CD14-positive monocyte (primary cell): ENCODE measurements around the gene CEP83. TPM values are rescaled to one million over a fixed set of nuclear protein-coding genes. Genes with fewer than 3 reads are reported as not detected.
"Not testable (repeated sequence)": the region's sequence is repeated elsewhere in the genome, so short reads cannot be mapped to it uniquely, and the experiment has no call there.

Source experiments
- DNase-seq, 3 donors: peaks; one replicate each; pipeline ENCODE4 v3.0.0-alpha.2; 2011 to 2022
- H2AFZ ChIP-seq: 2 replicates; pipeline ENCODE4 v1.6.0; 2012; ENCODE audit warnings: mild to moderate bottlenecking, low read depth, low read length, inconsistent platforms; ENCODE audit not compliant: insufficient read depth, poor library complexity, severe bottlenecking
- H3K27ac ChIP-seq, 2 donors: 1 replicate in 1 of 2; 2 replicates in 1 of 2; pipeline ENCODE4 v1.5.1; 2012 to 2013; ENCODE audit warnings: low read length in 2 of 2, control low read depth in 1 of 2, inconsistent platforms in 1 of 2, low read depth in 1 of 2, mild to moderate bottlenecking in 1 of 2
- H3K27me3 ChIP-seq, 2 donors: one replicate each; pipeline versions ENCODE4 v1.6.0 to v1.6.1; 2011 to 2013; ENCODE audit warnings: low read length in 2 of 2; ENCODE audit not compliant: control insufficient read depth in 2 of 2, insufficient read depth in 2 of 2
- H3K36me3 ChIP-seq, 2 donors: replicated peaks in 1 of 2; 1 replicate in 1 of 2; 2 replicates in 1 of 2; pipeline versions ENCODE4 v1.5.1 to v1.6.1; 2012 to 2013; ENCODE audit warnings: low read length in 2 of 2, control low read depth in 1 of 2, inconsistent platforms in 1 of 2, mild to moderate bottlenecking in 1 of 2; ENCODE audit not compliant: insufficient read depth in 2 of 2, control insufficient read depth in 1 of 2
- H3K4me1 ChIP-seq, 2 donors: 1 replicate in 1 of 2; 2 replicates in 1 of 2; pipeline versions ENCODE4 v1.5.1 to v1.6.1; 2012 to 2013; ENCODE audit warnings: low read length in 2 of 2, control low read depth in 1 of 2, inconsistent platforms in 1 of 2, mild to moderate bottlenecking in 1 of 2, moderate library complexity in 1 of 2; ENCODE audit not compliant: insufficient read depth in 2 of 2, control insufficient read depth in 1 of 2
- H3K4me2 ChIP-seq: replicated peaks from 2 replicates; pipeline ENCODE3; 2012; ENCODE audit warnings: low read length, moderate library complexity, mild to moderate bottlenecking; ENCODE audit not compliant: poor library complexity, severe bottlenecking; ENCODE audit errors: extremely low read depth
- H3K4me3 ChIP-seq, 3 experiments: fragments of 200-600 bp in 1 of 3; sonication (generic) in 1 of 3; replicated peaks in 1 of 3; 1 replicate in 2 of 3; 2 replicates in 1 of 3; pipeline ENCODE4 v1.5.1; 2011 to 2013; ENCODE audit warnings: low read length in 3 of 3, mild to moderate bottlenecking in 3 of 3, control low read depth in 2 of 3, low read depth in 2 of 3, inconsistent platforms in 1 of 3, moderate library complexity in 1 of 3
- H3K79me2 ChIP-seq: 2 replicates; pipeline ENCODE4 v1.6.0; 2012; ENCODE audit warnings: mild to moderate bottlenecking, control low read depth, inconsistent platforms, low read length, moderate library complexity; ENCODE audit not compliant: insufficient read depth
- H3K9ac ChIP-seq: 2 replicates; pipeline ENCODE4 v1.6.0; 2017; ENCODE audit warnings: low read length, mild to moderate bottlenecking; ENCODE audit not compliant: insufficient read depth, poor library complexity, severe bottlenecking
- H3K9me3 ChIP-seq, 2 donors: replicated peaks in 1 of 2; 1 replicate in 1 of 2; 2 replicates in 1 of 2; pipeline versions ENCODE4 v1.5.1 to v1.6.1; 2012 to 2013; ENCODE audit warnings: low read length in 2 of 2, control low read depth in 1 of 2; ENCODE audit not compliant: control insufficient read depth in 1 of 2, insufficient read depth in 1 of 2
- H4K20me1 ChIP-seq: 2 replicates; pipeline ENCODE4 v1.6.0; 2012; ENCODE audit warnings: mild to moderate bottlenecking, low read length, control low read depth, moderate library complexity; ENCODE audit not compliant: insufficient read depth
- H3K27ac Mint-ChIP-seq, 7 donors: one replicate each; pipeline ENCODE4 v1.8.0; 2020; ENCODE audit warnings: mild to moderate bottlenecking in 7 of 7, mixed read lengths in 7 of 7, moderate library complexity in 6 of 7, inconsistent platforms in 2 of 7
- H3K27me3 Mint-ChIP-seq, 3 donors: one replicate each; pipeline ENCODE4 v1.8.0; 2021 to 2022; ENCODE audit warnings: low read depth in 3 of 3, mild to moderate bottlenecking in 3 of 3, mixed read lengths in 3 of 3, moderate library complexity in 3 of 3, inconsistent platforms in 1 of 3
- H3K36me3 Mint-ChIP-seq, 2 donors: one replicate each; pipeline ENCODE4 v1.8.0; 2020; ENCODE audit warnings: mixed read lengths in 2 of 2, inconsistent platforms in 1 of 2, mild to moderate bottlenecking in 1 of 2
- H3K4me1 Mint-ChIP-seq: one replicate; pipeline ENCODE4 v1.8.0; 2020; ENCODE audit warnings: mild to moderate bottlenecking, mixed read lengths
- H3K4me3 Mint-ChIP-seq, 2 donors: one replicate each; pipeline ENCODE4 v1.8.0; 2020; ENCODE audit warnings: mild to moderate bottlenecking in 2 of 2, mixed read lengths in 2 of 2, moderate library complexity in 1 of 2
- H3K9me3 Mint-ChIP-seq, 7 donors: one replicate each; pipeline ENCODE4 v1.8.0; 2020 to 2022; ENCODE audit warnings: mixed read lengths in 7 of 7, mild to moderate bottlenecking in 6 of 7, moderate library complexity in 6 of 7, inconsistent platforms in 2 of 7
- WGBS: methylation state at CpG from one replicate; pipeline ENCODE4 v1.1.5; 2013; ENCODE audit warnings: missing lambda C conversion rate; ENCODE audit not compliant: insufficient coverage; 5-methylcytosine and 5-hydroxymethylcytosine counted together
- intact Hi-C, 2 donors: fragments of 100-400 bp; cut with micrococcal nuclease; formaldehyde crosslinking; loops; one replicate each; pipeline versions ENCODE4 v1.15.0 to v1.15.1; 2023
- polyA plus RNA-seq, 3 donors: library from polyadenylated mRNA; depleted of rRNA in 1 of 3; unstranded in 2 of 3; stranded (reverse) in 1 of 3; fragments of 300-500 nt in 2 of 3; fragments of >200 nt in 1 of 3; fragmentation: Illumina TruSeq in 2 of 3; gene quantifications; 1 replicate in 2 of 3; 2 replicates in 1 of 3; pipeline ENCODE4 v1.2.3, GENCODE V29; 2012 to 2021
- TF ChIP-seq, protein P1 (sequence below): fragments of 200-600 bp; IDR thresholded peaks from one replicate; pipeline ENCODE4 v1.8.0; 2022; ENCODE audit warnings: antibody characterized with exemption, mild to moderate bottlenecking

Gene CEP83
- polyA plus RNA-seq, 3 donors = 0.73 to 3.1 (median 1.0) TPM

DNA sequence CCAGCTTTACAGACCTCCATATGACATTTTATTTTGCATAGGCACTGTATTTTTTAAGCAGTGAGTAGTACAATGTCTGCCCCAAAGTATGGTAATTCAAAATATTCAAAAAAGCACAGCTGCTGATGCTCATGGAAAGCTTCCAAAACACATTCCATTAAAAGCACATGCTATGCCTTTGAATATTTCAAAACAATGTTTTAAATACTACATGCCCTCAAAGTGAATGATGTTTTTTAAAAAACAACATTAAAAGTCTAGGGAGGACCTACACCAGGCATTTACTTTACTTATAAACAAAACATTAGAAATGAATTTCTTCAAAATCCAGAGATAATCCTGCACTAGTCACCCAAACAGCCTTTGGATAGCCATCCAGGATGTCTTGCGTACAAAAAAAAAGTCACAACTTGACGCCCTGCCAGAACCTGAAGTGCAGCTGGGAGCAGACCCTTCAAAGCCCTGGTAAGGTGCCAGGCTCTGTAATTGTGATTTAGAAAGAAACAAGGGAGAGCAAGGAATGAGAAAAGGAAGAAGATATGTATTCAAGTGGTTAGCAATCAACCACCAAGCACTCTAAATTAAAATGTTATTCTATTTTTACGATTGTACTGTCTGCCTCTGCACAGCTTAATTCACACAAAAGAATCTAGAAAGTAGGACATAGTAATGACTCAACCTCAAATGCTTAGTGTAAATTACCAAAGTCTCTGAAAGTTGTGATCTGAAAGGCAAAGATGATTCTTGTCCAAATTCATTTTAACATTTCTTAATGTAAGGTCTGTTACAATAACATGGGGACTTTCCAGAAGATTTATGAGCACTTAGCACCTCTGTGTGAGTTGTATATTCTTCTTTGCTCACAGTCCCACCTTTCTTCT lies 31.9 kb downstream of the CEP83 start:
- Histone ChIP-seq H3K4me3 (no peak overlapping the region), H3K4me2 (no peak overlapping the region), H3K36me3 (peaks cover 0 to 9% of the 10 kb centered on the region in 2 donors), H3K27me3 (no peaks in the 10 kb centered on the region), H3K27ac (no peak overlapping the region), H3K79me2 (no peaks in the 10 kb centered on the region), H3K9ac (no peak overlapping the region), H3K9me3 (peaks cover 39 to 40% of the 10 kb centered on the region in 2 donors), H2AFZ (no peak overlapping the region), H3K4me1 (no peaks in the 10 kb centered on the region), H4K20me1 (no peaks in the 10 kb centered on the region)
- Mint-ChIP-seq H3K9me3 (peaks cover 33 to 54% (median 47%) of the 10 kb centered on the region in 7 donors), H3K4me1 (no peaks in the 10 kb centered on the region), H3K27ac (peak overlapping the region in 1 of 7 donors; percentile 15), H3K4me3 (no peak overlapping the region), H3K27me3 (peaks cover 0 to 2% (median 2%) of the 10 kb centered on the region in 3 donors), H3K36me3 (peaks cover 33 to 40% of the 10 kb centered on the region in 2 donors)
- no peak for DNase-seq
- intact Hi-C loops = no loop called here
- WGBS = no CpG with 5 or more reads among the region's 3 CpGs
- TF ChIP-seq, protein P1, sequence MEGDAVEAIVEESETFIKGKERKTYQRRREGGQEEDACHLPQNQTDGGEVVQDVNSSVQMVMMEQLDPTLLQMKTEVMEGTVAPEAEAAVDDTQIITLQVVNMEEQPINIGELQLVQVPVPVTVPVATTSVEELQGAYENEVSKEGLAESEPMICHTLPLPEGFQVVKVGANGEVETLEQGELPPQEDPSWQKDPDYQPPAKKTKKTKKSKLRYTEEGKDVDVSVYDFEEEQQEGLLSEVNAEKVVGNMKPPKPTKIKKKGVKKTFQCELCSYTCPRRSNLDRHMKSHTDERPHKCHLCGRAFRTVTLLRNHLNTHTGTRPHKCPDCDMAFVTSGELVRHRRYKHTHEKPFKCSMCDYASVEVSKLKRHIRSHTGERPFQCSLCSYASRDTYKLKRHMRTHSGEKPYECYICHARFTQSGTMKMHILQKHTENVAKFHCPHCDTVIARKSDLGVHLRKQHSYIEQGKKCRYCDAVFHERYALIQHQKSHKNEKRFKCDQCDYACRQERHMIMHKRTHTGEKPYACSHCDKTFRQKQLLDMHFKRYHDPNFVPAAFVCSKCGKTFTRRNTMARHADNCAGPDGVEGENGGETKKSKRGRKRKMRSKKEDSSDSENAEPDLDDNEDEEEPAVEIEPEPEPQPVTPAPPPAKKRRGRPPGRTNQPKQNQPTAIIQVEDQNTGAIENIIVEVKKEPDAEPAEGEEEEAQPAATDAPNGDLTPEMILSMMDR = no peak

DNA sequence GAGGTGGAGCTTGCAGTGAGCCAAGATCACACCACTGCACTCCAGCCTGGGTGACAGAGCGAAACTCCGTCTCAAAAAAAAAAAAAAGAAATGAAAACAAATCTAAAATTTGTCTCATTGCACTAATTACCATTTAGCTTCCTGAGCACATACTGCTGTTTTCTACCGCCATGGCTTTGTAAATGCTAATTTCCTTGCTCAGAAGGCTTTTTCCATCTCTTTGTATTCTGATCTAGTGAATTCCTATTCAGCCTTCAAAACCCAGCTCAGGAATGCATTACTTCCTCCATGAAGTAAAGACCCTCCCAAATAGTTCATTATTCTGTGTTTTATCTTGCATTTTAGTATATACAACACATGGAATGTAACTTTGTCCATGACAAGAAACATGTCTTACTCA lies 33.6 kb downstream of the CEP83 start:
- no peak overlapping the region for H3K27ac Mint-ChIP-seq
- no peaks in the 10 kb centered on the region for H3K4me1 Mint-ChIP-seq
- no peak overlapping the region for H2AFZ ChIP-seq

DNA sequence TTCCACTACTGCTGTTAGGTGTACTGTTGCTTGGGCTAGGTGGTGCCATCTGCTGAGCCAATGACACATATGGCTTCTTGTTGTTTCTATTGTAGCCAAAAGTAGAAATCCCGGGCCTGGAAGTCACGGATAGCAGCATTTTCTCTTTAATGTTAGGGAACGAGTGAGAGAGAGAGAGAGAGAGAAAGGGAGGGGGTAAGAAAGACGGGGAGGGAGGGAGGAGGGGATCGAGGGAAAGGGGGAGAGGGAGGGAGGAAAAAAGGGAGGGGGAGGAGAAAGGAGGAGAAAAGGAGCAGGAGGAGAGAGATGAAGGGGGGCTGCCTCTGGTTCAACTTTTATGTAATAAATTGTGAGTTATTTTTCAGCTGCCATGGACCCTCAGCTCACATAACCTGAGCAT lies 34.8 kb downstream of the CEP83 start:
- H3K4me1 Mint-ChIP-seq, H3K9ac ChIP-seq, H4K20me1 ChIP-seq, H3K27ac ChIP-seq, DNase-seq, H3K27me3 ChIP-seq, H3K4me3 Mint-ChIP-seq, H3K36me3 ChIP-seq, intact Hi-C loops, H3K27ac Mint-ChIP-seq, H3K4me2 ChIP-seq, H2AFZ ChIP-seq, H3K4me1 ChIP-seq, H3K79me2 ChIP-seq, H3K27me3 Mint-ChIP-seq: not testable (repeated sequence)
- Histone ChIP-seq H3K4me3 (peak overlapping the region; percentile 26 to 52 (median 49)), H3K9me3 (peaks cover 40 to 49% of the 10 kb centered on the region in 2 donors)
- H3K36me3 Mint-ChIP-seq = peaks cover 20 to 29% of the 10 kb centered on the region in 2 donors
- 100% methylated on average over 2 of the region's 5 CpGs for WGBS
- peaks cover 29 to 54% (median 44%) of the 10 kb centered on the region in 7 donors for H3K9me3 Mint-ChIP-seq

More for the DNA sequence above, 33.6 kb downstream of the CEP83 start:
- Histone ChIP-seq H3K36me3 (peaks cover 0 to 9% of the 10 kb centered on the region in 2 donors), H3K27ac (no peak overlapping the region), H3K4me2 (no peak overlapping the region), H4K20me1 (no peaks in the 10 kb centered on the region), H3K9ac (no peak overlapping the region), H3K27me3 (no peaks in the 10 kb centered on the region), H3K4me3 (no peak overlapping the region), H3K9me3 (peaks cover 46 to 52% of the 10 kb centered on the region in 2 donors), H3K4me1 (no peaks in the 10 kb centered on the region), H3K79me2 (no peaks in the 10 kb centered on the region)
- TF ChIP-seq, protein P1 = no peak
- Mint-ChIP-seq H3K27me3 (peaks cover 0 to 2% (median 2%) of the 10 kb centered on the region in 3 donors), H3K36me3 (peaks cover 26 to 37% of the 10 kb centered on the region in 2 donors), H3K4me3 (no peak overlapping the region), H3K9me3 (peaks cover 40 to 62% (median 54%) of the 10 kb centered on the region in 7 donors)
- intact Hi-C loops = no loop called here
- no peak for DNase-seq
- no CpG with 5 or more reads among the region's 3 CpGs for WGBS
